ENCODE results near the gene HSD17B8. TPM values are rescaled to one million over a fixed set of nuclear protein-coding genes. Genes with fewer than 3 reads are reported as not detected.
A peak's percentile ranks its signal among the peaks of the same experiment; 100 is the strongest.

HSD17B8 gene
- polyA plus RNA-seq (ENCODE audit: low read depth in 6 of 6), result 10 to 100 TPM; 13.8 to 24.1 (median 21.6) TPM

- H3K27me3 Mint-ChIP-seq, result no peaks in the 10 kb centered on the region
- H3K4me3 Mint-ChIP-seq, result peak within 1 kb of the TSS; percentile 88 to 100 (median 94)
- H3K4me1 Mint-ChIP-seq, result peaks cover 63 to 79% (median 75%) of the 10 kb centered on the region in 3 donors
- H3K36me3 Mint-ChIP-seq, result peaks cover 15 to 16% of the 10 kb centered on the region in 2 donors
- peak within 1 kb of the TSS; percentile 44 to 86 (median 72) for H3K27ac Mint-ChIP-seq
- H3K9me3 Mint-ChIP-seq, result no peaks in the 10 kb centered on the region
- ATAC-seq (ENCODE audit: low read depth in 2 of 2) (peak; percentile 52 to 62), DNase-seq (peak; percentile 84)
These were observed at the start of gene HSD17B8 for GRCh38 chr6:33204415-33205190. Gene HSD17B8, plus strand, starts transcription at chr6:33204655. Its CDS starts 14 bp downstream, at chr6:33204669.

GRCh38 chr6:33156561-33156960 is 47.9 kb upstream of the HSD17B8 start:
- H3K9me3 Mint-ChIP-seq, result peaks cover 0 to 12% (median 7%) of the 10 kb centered on the region in 7 donors
- peaks cover 7 to 9% of the 10 kb centered on the region in 2 donors for H3K36me3 Mint-ChIP-seq
- H3K4me1 Mint-ChIP-seq, result peaks cover 6 to 8% (median 7%) of the 10 kb centered on the region in 3 donors
- ATAC-seq (ENCODE audit: low read depth in 2 of 2), result no peak
- no peak overlapping the region for H3K4me3 Mint-ChIP-seq
- no peak overlapping the region for H3K27ac Mint-ChIP-seq
- peaks cover 0 to 4% (median 0%) of the 10 kb centered on the region in 3 donors for H3K27me3 Mint-ChIP-seq
- DNase-seq, result no peak

GRCh38 chr6:33156964-33157363 is 47.5 kb upstream of the HSD17B8 start:
- no peak for DNase-seq
- peaks cover 0 to 8% (median 5%) of the 10 kb centered on the region in 7 donors for H3K9me3 Mint-ChIP-seq
- H3K4me1 Mint-ChIP-seq, result peaks cover 10 to 12% (median 11%) of the 10 kb centered on the region in 3 donors
- no peak overlapping the region for H3K27ac Mint-ChIP-seq
- H3K27me3 Mint-ChIP-seq, result peaks cover 0 to 4% (median 0%) of the 10 kb centered on the region in 3 donors
- no peak for ATAC-seq (ENCODE audit: low read depth in 2 of 2)
- H3K36me3 Mint-ChIP-seq, result peaks cover 3 to 7% of the 10 kb centered on the region in 2 donors
- no peak overlapping the region for H3K4me3 Mint-ChIP-seq

- no peak for ATAC-seq (ENCODE audit: low read depth in 2 of 2)
- Mint-ChIP-seq H3K27ac (peak overlapping the region in 1 of 6 donors; percentile 38), H3K4me3 (no peak overlapping the region), H3K9me3 (no peaks in the 10 kb centered on the region), H3K27me3 (peaks cover 3 to 13% (median 13%) of the 10 kb centered on the region in 3 donors), H3K4me1 (peaks cover 12 to 16% (median 14%) of the 10 kb centered on the region in 3 donors), H3K36me3 (no peaks in the 10 kb centered on the region)
- no peak for DNase-seq
These were observed 44.4 kb upstream of the HSD17B8 start for GRCh38 chr6:33160096-33160495.

GRCh38 chr6:33160728-33161344 is 43.6 kb upstream of the HSD17B8 start:
- no peaks in the 10 kb centered on the region for H3K36me3 Mint-ChIP-seq
- peaks cover 12 to 16% (median 14%) of the 10 kb centered on the region in 3 donors for H3K4me1 Mint-ChIP-seq
- no peak for DNase-seq
- no peaks in the 10 kb centered on the region for H3K9me3 Mint-ChIP-seq
- no peak for ATAC-seq (ENCODE audit: low read depth in 2 of 2)
- H3K27me3 Mint-ChIP-seq, result peaks cover 3 to 20% (median 18%) of the 10 kb centered on the region in 3 donors
- peak overlapping the region in 3 of 6 donors; percentile 62 to 76 (median 72) for H3K27ac Mint-ChIP-seq
- H3K4me3 Mint-ChIP-seq, result peak overlapping the region; percentile 71 to 93 (median 86)

GRCh38 chr6:33161354-33162331 is 42.8 kb upstream of the HSD17B8 start:
- H3K36me3 Mint-ChIP-seq, result no peaks in the 10 kb centered on the region

GRCh38 chr6:33163540-33163939 is 40.9 kb upstream of the HSD17B8 start:
- no peak overlapping the region for H3K4me3 Mint-ChIP-seq
- H3K36me3 Mint-ChIP-seq, result no peaks in the 10 kb centered on the region
- peaks cover 12 to 16% (median 14%) of the 10 kb centered on the region in 3 donors for H3K4me1 Mint-ChIP-seq
- H3K9me3 Mint-ChIP-seq, result no peaks in the 10 kb centered on the region
- H3K27me3 Mint-ChIP-seq, result peaks cover 3 to 30% (median 26%) of the 10 kb centered on the region in 3 donors
- DNase-seq (no peak), ATAC-seq (ENCODE audit: low read depth in 2 of 2) (no peak)
- no peak overlapping the region for H3K27ac Mint-ChIP-seq

More at GRCh38 chr6:33161354-33162331, 42.8 kb upstream of the HSD17B8 start:
- DNase-seq (peak; percentile 79), ATAC-seq (ENCODE audit: low read depth in 2 of 2) (peak; percentile 93 to 96)
- Mint-ChIP-seq H3K9me3 (no peaks in the 10 kb centered on the region), H3K4me1 (peaks cover 12 to 16% (median 14%) of the 10 kb centered on the region in 3 donors), H3K27ac (peak overlapping the region in 5 of 6 donors; percentile 72 to 91 (median 86)), H3K27me3 (peaks cover 3 to 26% (median 26%) of the 10 kb centered on the region in 3 donors), H3K4me3 (peak overlapping the region; percentile 81 to 95 (median 90))

- Mint-ChIP-seq H3K36me3 (no peaks in the 10 kb centered on the region), H3K4me1 (peaks cover 12 to 18% (median 16%) of the 10 kb centered on the region in 3 donors), H3K27me3 (peaks cover 3 to 30% (median 26%) of the 10 kb centered on the region in 3 donors), H3K4me3 (no peak overlapping the region), H3K27ac (peak overlapping the region in 2 of 6 donors; percentile 44 to 52), H3K9me3 (no peaks in the 10 kb centered on the region)
- ATAC-seq (ENCODE audit: low read depth in 2 of 2) (no peak), DNase-seq (no peak)
These were observed 40.3 kb upstream of the HSD17B8 start for GRCh38 chr6:33164176-33164575.

- H3K4me1 Mint-ChIP-seq, result peaks cover 12 to 24% (median 17%) of the 10 kb centered on the region in 3 donors
- peaks cover 3 to 30% (median 26%) of the 10 kb centered on the region in 3 donors for H3K27me3 Mint-ChIP-seq
- no peak for ATAC-seq (ENCODE audit: low read depth in 2 of 2)
- no peak for DNase-seq
- H3K36me3 Mint-ChIP-seq, result no peaks in the 10 kb centered on the region
- H3K9me3 Mint-ChIP-seq, result no peaks in the 10 kb centered on the region
- no peak overlapping the region for H3K27ac Mint-ChIP-seq
- peak overlapping the region in 1 of 8 donors; percentile 75 for H3K4me3 Mint-ChIP-seq
These were observed 39.6 kb upstream of the HSD17B8 start for GRCh38 chr6:33164665-33165373.

GRCh38 chr6:33165581-33166258 is 38.7 kb upstream of the HSD17B8 start:
- peaks cover 21 to 28% (median 23%) of the 10 kb centered on the region in 3 donors for H3K4me1 Mint-ChIP-seq
- no peak overlapping the region for H3K27ac Mint-ChIP-seq
- H3K4me3 Mint-ChIP-seq, result no peak overlapping the region
- ATAC-seq (ENCODE audit: low read depth in 2 of 2), result no peak
- no peak for DNase-seq
- no peaks in the 10 kb centered on the region for H3K36me3 Mint-ChIP-seq
- H3K9me3 Mint-ChIP-seq, result no peaks in the 10 kb centered on the region
- peaks cover 3 to 30% (median 26%) of the 10 kb centered on the region in 3 donors for H3K27me3 Mint-ChIP-seq

GRCh38 chr6:33166363-33166762 is 38.1 kb upstream of the HSD17B8 start:
- H3K36me3 Mint-ChIP-seq, result no peaks in the 10 kb centered on the region
- H3K27ac Mint-ChIP-seq, result no peak overlapping the region
- H3K27me3 Mint-ChIP-seq, result peaks cover 3 to 30% (median 26%) of the 10 kb centered on the region in 3 donors
- peaks cover 18 to 22% (median 18%) of the 10 kb centered on the region in 3 donors for H3K4me1 Mint-ChIP-seq
- no peak overlapping the region for H3K4me3 Mint-ChIP-seq
- ATAC-seq (ENCODE audit: low read depth in 2 of 2), result no peak
- no peaks in the 10 kb centered on the region for H3K9me3 Mint-ChIP-seq
- no peak for DNase-seq

GRCh38 chr6:33166811-33167210 is 37.6 kb upstream of the HSD17B8 start:
- Mint-ChIP-seq H3K27ac (no peak overlapping the region), H3K4me1 (peaks cover 13 to 18% (median 14%) of the 10 kb centered on the region in 3 donors), H3K36me3 (no peaks in the 10 kb centered on the region), H3K4me3 (no peak overlapping the region), H3K9me3 (no peaks in the 10 kb centered on the region), H3K27me3 (peaks cover 3 to 30% (median 26%) of the 10 kb centered on the region in 3 donors)
- DNase-seq (no peak), ATAC-seq (ENCODE audit: low read depth in 2 of 2) (no peak)
